Measurements from ENCODE around the gene DNAAF8.
A peak's percentile ranks its signal among the peaks of the same experiment; 100 is the strongest.
"Not testable (repeated sequence)": the region's sequence is repeated elsewhere in the genome, so short reads cannot be mapped to it uniquely, and the experiment has no call there.

The DNAAF8 gene

DNA sequence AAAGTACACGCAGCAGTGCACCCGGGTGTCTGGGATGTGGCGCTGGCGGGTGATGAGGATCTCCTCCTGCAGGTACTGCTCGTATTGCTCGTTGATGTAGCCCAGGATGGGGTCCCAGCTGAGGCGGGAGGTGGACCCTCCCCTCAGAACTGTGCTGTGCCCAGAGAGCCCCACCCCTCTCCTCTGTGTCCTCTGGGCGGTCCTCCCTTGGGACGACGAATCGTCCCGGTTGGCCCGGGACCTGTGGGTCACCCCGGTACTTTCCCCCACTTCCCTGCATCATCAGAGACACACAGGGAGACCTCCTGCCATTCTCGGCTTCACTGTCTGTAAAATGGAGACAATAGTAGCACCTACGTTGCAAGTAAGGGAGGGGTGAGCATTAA lies 49.6 kb downstream of the DNAAF8 start:
- H3K4me3 ChIP-seq (ENCODE audit: low read depth, low read length) = no peak overlapping the region
- no peaks in the 10 kb centered on the region for H3K9me3 ChIP-seq (ENCODE audit: control insufficient read depth, insufficient read depth, low read length)
- H3K27me3 ChIP-seq (ENCODE audit: control insufficient read depth, insufficient read depth, low read length) = no peaks in the 10 kb centered on the region
- H3K36me3 ChIP-seq (ENCODE audit: control insufficient read depth, insufficient read depth, low read length) = no peaks in the 10 kb centered on the region
- H3K9ac ChIP-seq (ENCODE audit: low read depth, low read length) = no peak overlapping the region
- H3K4me1 ChIP-seq (ENCODE audit: control insufficient read depth, insufficient read depth, low read length) = peaks cover 2% of the 10 kb centered on the region

DNA sequence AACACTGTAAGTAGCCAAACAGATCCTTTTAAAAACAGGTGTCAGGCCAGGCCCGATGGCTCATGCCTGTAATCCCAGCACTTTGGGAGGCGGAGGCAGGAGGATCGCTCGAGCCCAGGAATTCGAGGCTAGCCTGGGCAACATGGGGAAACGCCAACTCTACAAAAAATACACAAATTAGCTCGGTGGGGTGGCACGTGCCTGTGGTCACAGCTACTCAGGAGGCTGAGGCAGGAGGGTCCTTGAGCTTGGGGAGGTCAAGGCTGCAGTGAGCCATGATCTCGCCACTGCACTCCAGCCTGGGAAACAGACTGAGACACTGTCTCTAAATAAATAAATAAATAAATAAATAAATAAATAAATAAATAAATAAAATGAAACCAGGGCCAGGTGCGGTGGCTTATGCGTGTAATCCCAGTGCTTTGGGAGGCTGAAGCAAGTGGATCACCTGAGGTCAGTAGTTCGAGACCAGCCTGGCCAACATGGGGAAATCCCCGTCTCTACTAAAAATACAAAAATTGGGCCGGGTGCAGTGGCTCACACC lies 50.2 kb downstream of the DNAAF8 start:
- not testable (repeated sequence) for H3K4me1 ChIP-seq (ENCODE audit: control insufficient read depth, insufficient read depth, low read length)

DNA sequence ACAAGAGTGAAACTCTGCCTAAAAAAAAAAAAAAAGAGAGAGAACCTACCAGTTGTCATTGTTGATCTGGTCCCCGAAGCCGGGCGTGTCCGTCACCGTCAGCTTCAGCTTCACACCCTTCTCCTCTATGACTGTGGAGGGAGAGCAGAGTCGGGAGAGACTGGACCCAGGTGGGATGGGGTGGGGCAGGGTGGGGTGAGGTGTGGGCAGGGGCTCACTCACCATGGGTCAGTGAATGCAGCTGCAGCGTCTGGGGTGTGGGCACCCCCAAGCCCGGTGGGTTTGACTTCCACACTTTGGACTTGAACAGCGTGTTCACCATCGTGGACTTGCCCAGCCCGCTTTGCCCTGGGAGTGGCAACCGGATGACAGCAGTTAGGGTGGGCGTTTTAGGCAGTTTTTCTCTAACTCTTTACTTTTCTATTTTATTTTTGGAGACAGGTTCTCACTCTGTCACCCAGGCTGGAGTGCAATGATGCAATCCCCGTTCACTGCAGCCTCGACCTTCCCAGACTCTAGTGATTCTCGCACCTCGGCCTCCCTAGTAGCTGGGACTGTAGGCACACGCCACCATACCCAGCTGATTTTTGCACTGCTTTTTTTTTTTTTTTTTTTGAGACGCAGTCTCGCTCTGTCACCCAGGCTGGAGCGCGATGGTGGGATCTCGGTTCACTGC lies 51.6 kb downstream of the DNAAF8 start:
- peaks cover 2% of the 10 kb centered on the region for H3K4me1 ChIP-seq (ENCODE audit: control insufficient read depth, insufficient read depth, low read length)
- no peak overlapping the region for H3K4me3 ChIP-seq (ENCODE audit: low read depth, low read length)
- no peaks in the 10 kb centered on the region for H3K9me3 ChIP-seq (ENCODE audit: control insufficient read depth, insufficient read depth, low read length)
- no peaks in the 10 kb centered on the region for H3K36me3 ChIP-seq (ENCODE audit: control insufficient read depth, insufficient read depth, low read length)
- H3K27me3 ChIP-seq (ENCODE audit: control insufficient read depth, insufficient read depth, low read length) = no peaks in the 10 kb centered on the region
- no peak overlapping the region for H3K9ac ChIP-seq (ENCODE audit: low read depth, low read length)

More for the DNA sequence above, 50.2 kb downstream of the DNAAF8 start:
- not testable (repeated sequence) for H3K9ac ChIP-seq (ENCODE audit: low read depth, low read length); H3K36me3 ChIP-seq (ENCODE audit: control insufficient read depth, insufficient read depth, low read length); H3K9me3 ChIP-seq (ENCODE audit: control insufficient read depth, insufficient read depth, low read length); H3K4me3 ChIP-seq (ENCODE audit: low read depth, low read length); H3K27me3 ChIP-seq (ENCODE audit: control insufficient read depth, insufficient read depth, low read length)

- H3K9me3 ChIP-seq (ENCODE audit: control insufficient read depth, insufficient read depth, low read length) = no peaks in the 10 kb centered on the region
- H3K4me1 ChIP-seq (ENCODE audit: control insufficient read depth, insufficient read depth, low read length) = peaks cover 2% of the 10 kb centered on the region
- H3K27me3 ChIP-seq (ENCODE audit: control insufficient read depth, insufficient read depth, low read length) = no peaks in the 10 kb centered on the region
- no peak overlapping the region for H3K4me3 ChIP-seq (ENCODE audit: low read depth, low read length)
- no peak overlapping the region for H3K9ac ChIP-seq (ENCODE audit: low read depth, low read length)
- no peaks in the 10 kb centered on the region for H3K36me3 ChIP-seq (ENCODE audit: control insufficient read depth, insufficient read depth, low read length)
Observed at GRCh38 chr16:4787068-4787467, 52.7 kb downstream of the DNAAF8 start.

DNA sequence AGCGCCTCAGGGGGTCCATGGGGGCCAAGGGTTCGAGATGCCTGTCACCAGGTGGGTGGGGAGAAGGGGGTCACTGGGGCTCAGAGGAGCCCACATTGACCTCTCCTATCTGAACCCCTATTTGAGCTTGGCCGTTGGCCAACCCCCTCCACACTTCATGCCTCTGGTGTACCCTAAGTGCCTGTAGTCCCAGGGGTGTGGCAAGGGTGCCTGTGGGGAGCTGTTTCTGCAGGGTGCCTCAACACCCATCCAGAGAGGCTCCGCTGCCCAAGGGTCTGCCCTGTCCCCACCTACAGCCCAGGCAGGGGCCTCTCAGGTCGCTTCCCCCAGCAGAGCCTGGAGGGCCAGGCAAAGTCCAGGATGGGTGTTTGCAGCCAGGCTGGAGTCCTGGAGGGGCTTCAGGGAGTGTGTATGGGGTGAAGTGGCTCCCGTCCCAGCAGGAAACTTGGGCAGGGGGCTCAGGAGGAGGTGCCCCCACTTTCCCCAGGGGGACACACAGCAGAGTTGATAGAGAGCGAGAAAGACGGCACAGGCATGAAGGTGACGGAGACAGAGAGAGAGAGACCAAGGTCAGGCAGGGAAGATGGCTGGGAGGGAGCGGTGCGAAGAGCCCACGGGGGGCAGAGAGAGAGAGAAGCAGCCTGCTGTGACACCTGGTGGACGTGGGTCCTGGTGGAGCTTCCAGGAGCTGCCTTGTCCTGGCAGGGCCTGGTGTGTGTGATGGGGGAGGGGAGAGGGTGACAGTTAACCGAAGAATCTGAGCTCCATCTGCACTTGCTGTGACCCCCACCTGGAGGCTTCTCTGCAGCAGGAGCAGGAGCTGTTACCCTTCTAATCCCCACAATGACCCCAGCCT lies 53.5 kb downstream of the DNAAF8 start, which contains the start of gene SEPTIN12:
Gene SEPTIN12, minus strand, starts transcription at position 719 of the 856 bp plus-strand sequence. Its CDS starts 700 bp downstream, at position 19.
- H3K9me3 ChIP-seq (ENCODE audit: control insufficient read depth, insufficient read depth, low read length) = no peaks in the 10 kb centered on the region
- H3K4me1 ChIP-seq (ENCODE audit: control insufficient read depth, insufficient read depth, low read length) = peaks cover 2% of the 10 kb centered on the region
- peak within 1 kb of the TSS; percentile 60 for H3K9ac ChIP-seq (ENCODE audit: low read depth, low read length)
- H3K27me3 ChIP-seq (ENCODE audit: control insufficient read depth, insufficient read depth, low read length) = no peaks in the 10 kb centered on the region
- no peaks in the 10 kb centered on the region for H3K36me3 ChIP-seq (ENCODE audit: control insufficient read depth, insufficient read depth, low read length)
- H3K4me3 ChIP-seq (ENCODE audit: low read depth, low read length) = no peak within 1 kb of the TSS

DNA sequence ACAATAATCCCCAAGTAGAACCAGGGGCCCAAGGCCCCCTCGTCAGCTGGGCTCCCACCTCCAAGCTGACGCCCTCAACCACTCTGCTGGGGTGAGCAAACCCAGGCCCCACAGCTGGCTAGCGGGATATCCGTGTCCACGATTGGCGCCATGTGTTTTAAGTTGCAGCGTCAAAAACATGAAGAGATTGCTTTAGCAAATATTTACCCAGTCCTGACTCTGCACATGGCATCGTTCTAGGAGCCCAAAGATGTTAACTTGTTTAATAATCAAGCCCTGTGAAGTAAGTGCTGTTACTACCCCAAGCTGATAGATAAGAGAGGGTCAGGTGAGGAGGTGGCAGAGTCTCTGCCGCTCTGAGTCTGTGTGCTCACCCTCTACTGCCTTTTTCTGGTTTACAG lies 54.2 kb downstream of the DNAAF8 start:
- Histone ChIP-seq H3K27me3 (ENCODE audit: control insufficient read depth, insufficient read depth, low read length) (no peaks in the 10 kb centered on the region), H3K4me3 (ENCODE audit: low read depth, low read length) (no peak overlapping the region), H3K4me1 (ENCODE audit: control insufficient read depth, insufficient read depth, low read length) (peaks cover 2% of the 10 kb centered on the region), H3K36me3 (ENCODE audit: control insufficient read depth, insufficient read depth, low read length) (no peaks in the 10 kb centered on the region), H3K9ac (ENCODE audit: low read depth, low read length) (no peak overlapping the region), H3K9me3 (ENCODE audit: control insufficient read depth, insufficient read depth, low read length) (no peaks in the 10 kb centered on the region)

- H3K4me1 ChIP-seq (ENCODE audit: control insufficient read depth, insufficient read depth, low read length) = peaks cover 2% of the 10 kb centered on the region
- H3K4me3 ChIP-seq (ENCODE audit: low read depth, low read length) = no peak overlapping the region
- no peak overlapping the region for H3K9ac ChIP-seq (ENCODE audit: low read depth, low read length)
- no peaks in the 10 kb centered on the region for H3K9me3 ChIP-seq (ENCODE audit: control insufficient read depth, insufficient read depth, low read length)
- no peaks in the 10 kb centered on the region for H3K36me3 ChIP-seq (ENCODE audit: control insufficient read depth, insufficient read depth, low read length)
- H3K27me3 ChIP-seq (ENCODE audit: control insufficient read depth, insufficient read depth, low read length) = no peaks in the 10 kb centered on the region
Observed at GRCh38 chr16:4788910-4789309, 54.6 kb downstream of the DNAAF8 start.

GRCh38 chr16:4790261-4790660 lies 55.9 kb downstream of the DNAAF8 start:
- no peak overlapping the region for H3K9ac ChIP-seq (ENCODE audit: low read depth, low read length)
- H3K4me3 ChIP-seq (ENCODE audit: low read depth, low read length) = no peak overlapping the region
- no peaks in the 10 kb centered on the region for H3K9me3 ChIP-seq (ENCODE audit: control insufficient read depth, insufficient read depth, low read length)
- peaks cover 2% of the 10 kb centered on the region for H3K4me1 ChIP-seq (ENCODE audit: control insufficient read depth, insufficient read depth, low read length)
- H3K36me3 ChIP-seq (ENCODE audit: control insufficient read depth, insufficient read depth, low read length) = no peaks in the 10 kb centered on the region
- no peaks in the 10 kb centered on the region for H3K27me3 ChIP-seq (ENCODE audit: control insufficient read depth, insufficient read depth, low read length)

GRCh38 chr16:4790871-4791270 lies 56.5 kb downstream of the DNAAF8 start:
- no peak overlapping the region for H3K9ac ChIP-seq (ENCODE audit: low read depth, low read length)
- no peaks in the 10 kb centered on the region for H3K9me3 ChIP-seq (ENCODE audit: control insufficient read depth, insufficient read depth, low read length)
- H3K36me3 ChIP-seq (ENCODE audit: control insufficient read depth, insufficient read depth, low read length) = no peaks in the 10 kb centered on the region
- H3K27me3 ChIP-seq (ENCODE audit: control insufficient read depth, insufficient read depth, low read length) = no peaks in the 10 kb centered on the region
- no peak overlapping the region for H3K4me3 ChIP-seq (ENCODE audit: low read depth, low read length)
- peaks cover 2% of the 10 kb centered on the region for H3K4me1 ChIP-seq (ENCODE audit: control insufficient read depth, insufficient read depth, low read length)

DNA sequence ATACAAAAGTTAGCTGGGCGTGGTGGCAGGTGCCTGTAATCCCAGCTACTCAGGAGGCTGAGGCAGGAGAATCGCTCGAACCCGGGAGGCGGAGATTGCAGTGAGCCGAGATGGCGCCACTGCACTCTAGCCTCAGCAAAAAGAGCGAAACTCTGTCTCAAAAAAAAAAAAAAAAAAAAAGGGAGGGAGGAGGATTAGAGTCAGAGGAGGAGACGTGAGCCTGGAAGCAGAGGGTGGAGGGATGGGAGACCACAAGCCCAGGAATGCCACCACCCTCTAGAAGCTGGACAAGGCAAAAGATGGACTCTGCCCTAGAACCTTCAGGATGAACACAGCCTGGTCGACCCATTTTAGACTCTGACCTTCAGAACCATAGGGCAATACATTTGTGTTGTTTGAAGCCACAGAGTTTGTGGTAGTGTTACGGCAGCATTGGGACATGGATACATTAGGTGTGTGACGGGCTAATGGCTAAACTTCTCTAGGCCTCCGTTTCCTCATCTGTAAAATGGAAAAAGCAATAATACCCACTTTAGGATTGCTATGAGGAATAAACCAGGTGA lies 58.7 kb downstream of the DNAAF8 start:
- H3K9ac ChIP-seq (ENCODE audit: low read depth, low read length) = no peak overlapping the region

GRCh38 chr16:4795181-4795827 lies 61.0 kb downstream of the DNAAF8 start, which contains the start of gene SMIM22:
Gene SMIM22, plus strand, starts transcription at chr16:4795369. Its CDS starts 366 bp downstream, at chr16:4795735.
- Histone ChIP-seq H3K4me3 (ENCODE audit: low read depth, low read length) (no peak within 1 kb of the TSS), H3K4me1 (ENCODE audit: control insufficient read depth, insufficient read depth, low read length) (no peaks in the 10 kb centered on the region), H3K36me3 (ENCODE audit: control insufficient read depth, insufficient read depth, low read length) (peaks cover 16% of the 10 kb centered on the region), H3K9me3 (ENCODE audit: control insufficient read depth, insufficient read depth, low read length) (no peaks in the 10 kb centered on the region), H3K9ac (ENCODE audit: low read depth, low read length) (no peak within 1 kb of the TSS), H3K27me3 (ENCODE audit: control insufficient read depth, insufficient read depth, low read length) (no peaks in the 10 kb centered on the region)

More for the DNA sequence above, 58.7 kb downstream of the DNAAF8 start:
- Histone ChIP-seq H3K36me3 (ENCODE audit: control insufficient read depth, insufficient read depth, low read length) (peaks cover 3% of the 10 kb centered on the region), H3K9me3 (ENCODE audit: control insufficient read depth, insufficient read depth, low read length) (no peaks in the 10 kb centered on the region), H3K4me1 (ENCODE audit: control insufficient read depth, insufficient read depth, low read length) (peaks cover 2% of the 10 kb centered on the region), H3K4me3 (ENCODE audit: low read depth, low read length) (no peak overlapping the region), H3K27me3 (ENCODE audit: control insufficient read depth, insufficient read depth, low read length) (no peaks in the 10 kb centered on the region)

Data from iPS-15b (cell line).